ENCODE results near the gene DDX25. TPM values are rescaled to one million over a fixed set of nuclear protein-coding genes. Genes with fewer than 3 reads are reported as not detected.
"Not testable (repeated sequence)": the region's sequence is repeated elsewhere in the genome, so short reads cannot be mapped to it uniquely, and the experiment has no call there.

Gene DDX25
- total RNA-seq: 0.14 TPM in 1 of 2 replicates, not detected in the other

DNA sequence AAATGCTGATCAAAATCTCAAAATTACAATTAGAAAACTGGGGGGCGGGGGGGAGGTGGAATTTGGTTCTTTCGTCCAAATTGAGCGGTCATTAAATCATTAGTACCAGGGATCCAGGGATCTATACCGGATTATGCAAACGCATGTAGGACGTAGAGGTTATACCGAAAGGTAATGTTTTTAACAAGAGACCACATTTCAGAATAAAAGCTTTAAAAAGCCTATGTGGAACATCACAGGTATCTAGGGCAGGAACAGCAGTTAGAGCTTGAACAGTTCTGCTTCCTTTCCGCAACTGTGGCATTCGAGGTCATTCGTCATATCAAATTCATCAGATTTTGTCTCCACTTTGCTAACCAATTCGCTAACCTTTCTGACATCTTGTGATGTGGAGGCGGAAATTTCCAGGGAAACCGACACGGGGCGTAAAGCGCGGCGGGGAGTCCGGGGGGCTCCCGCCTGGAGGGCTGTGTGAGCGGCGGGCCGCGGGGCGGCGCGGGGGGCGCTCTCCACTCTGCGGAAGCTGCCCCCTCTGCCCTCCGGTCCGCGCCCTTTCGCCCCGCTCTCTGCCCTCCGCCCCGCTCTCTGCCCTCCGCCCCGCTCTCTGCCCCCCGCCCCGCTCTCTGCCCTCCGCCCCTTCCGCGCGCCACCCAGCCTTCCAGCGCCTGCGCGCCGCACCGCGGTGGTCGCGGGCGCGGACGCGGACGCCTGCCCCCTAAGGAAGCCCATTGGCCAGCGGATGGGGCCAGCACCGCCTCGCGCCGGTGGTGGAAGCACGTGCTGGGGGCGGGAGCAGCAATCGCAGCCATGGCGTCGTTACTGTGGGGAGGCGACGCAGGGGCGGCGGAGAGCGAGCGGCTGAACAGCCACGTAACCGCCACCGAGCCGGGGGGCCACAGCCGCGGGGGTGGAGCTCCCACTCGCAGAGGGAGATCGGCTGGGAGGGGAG is at the start of gene DDX25:
TSS of gene DDX25 (plus strand) at position 798 of the 949 bp plus-strand sequence. CDS start at position 808, 10 bp downstream.
- peak within 1 kb of the TSS; percentile 73 for H3K4me3 ChIP-seq (ENCODE audit: low read depth, low read length)
- no peak for DNase-seq (ENCODE audit: low read depth)
- TF ChIP-seq, protein P1, sequence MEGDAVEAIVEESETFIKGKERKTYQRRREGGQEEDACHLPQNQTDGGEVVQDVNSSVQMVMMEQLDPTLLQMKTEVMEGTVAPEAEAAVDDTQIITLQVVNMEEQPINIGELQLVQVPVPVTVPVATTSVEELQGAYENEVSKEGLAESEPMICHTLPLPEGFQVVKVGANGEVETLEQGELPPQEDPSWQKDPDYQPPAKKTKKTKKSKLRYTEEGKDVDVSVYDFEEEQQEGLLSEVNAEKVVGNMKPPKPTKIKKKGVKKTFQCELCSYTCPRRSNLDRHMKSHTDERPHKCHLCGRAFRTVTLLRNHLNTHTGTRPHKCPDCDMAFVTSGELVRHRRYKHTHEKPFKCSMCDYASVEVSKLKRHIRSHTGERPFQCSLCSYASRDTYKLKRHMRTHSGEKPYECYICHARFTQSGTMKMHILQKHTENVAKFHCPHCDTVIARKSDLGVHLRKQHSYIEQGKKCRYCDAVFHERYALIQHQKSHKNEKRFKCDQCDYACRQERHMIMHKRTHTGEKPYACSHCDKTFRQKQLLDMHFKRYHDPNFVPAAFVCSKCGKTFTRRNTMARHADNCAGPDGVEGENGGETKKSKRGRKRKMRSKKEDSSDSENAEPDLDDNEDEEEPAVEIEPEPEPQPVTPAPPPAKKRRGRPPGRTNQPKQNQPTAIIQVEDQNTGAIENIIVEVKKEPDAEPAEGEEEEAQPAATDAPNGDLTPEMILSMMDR (conservative IDR thresholded peaks at IDR 0.05; ENCODE audit: low read depth, low read length): no peak

GRCh38 chr11:125857670-125858069 is 46.6 kb upstream of the DDX25 start:
- not testable (repeated sequence) for DNase-seq (ENCODE audit: low read depth); H3K4me3 ChIP-seq (ENCODE audit: low read depth, low read length)

DNA sequence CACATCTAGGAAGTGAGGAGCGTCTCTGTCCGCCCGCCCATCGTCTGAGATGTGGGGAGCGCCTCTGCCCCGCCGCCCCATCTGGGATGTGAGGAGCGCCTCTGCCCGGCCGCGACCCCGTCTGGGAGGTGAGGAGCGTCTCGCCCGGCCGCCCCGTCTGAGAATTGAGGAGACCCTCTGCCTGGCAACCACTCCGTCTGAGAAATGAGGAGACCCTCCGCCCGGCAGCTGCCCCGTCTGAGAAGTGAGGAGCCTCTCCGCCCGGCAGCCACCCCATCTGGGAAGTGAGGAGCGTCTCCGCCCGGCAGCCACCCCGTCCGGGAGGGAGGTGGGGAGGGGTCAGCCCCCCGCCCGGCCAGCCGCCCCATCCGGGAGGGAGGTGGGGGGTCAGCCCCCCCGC is 41.5 kb upstream of the DDX25 start:
- H3K4me3 ChIP-seq (ENCODE audit: low read depth, low read length); DNase-seq (ENCODE audit: low read depth): not testable (repeated sequence)

DNA sequence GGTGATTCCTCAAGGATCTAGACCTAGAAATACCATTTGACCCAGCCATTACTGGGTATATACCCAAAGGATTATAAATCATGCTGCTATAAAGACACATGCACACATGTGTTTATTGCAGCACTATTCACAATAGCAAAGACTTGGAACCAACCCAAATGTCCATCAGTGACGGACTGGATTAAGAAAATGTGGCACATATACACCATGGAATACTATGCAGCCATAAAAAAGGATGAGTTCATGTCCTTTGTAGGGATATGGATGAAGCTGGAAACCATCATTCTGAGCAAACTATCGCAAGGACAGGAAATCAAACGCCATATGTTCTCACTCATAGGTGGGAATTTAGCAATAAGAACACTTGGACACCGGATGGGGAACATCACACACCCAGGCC is 39.0 kb upstream of the DDX25 start:
- DNase-seq (ENCODE audit: low read depth): not testable (repeated sequence)

GRCh38 chr11:125869521-125869920 is 34.8 kb upstream of the DDX25 start:
- H3K4me3 ChIP-seq (ENCODE audit: low read depth, low read length): no peak overlapping the region
- no peak for DNase-seq (ENCODE audit: low read depth)
- TF ChIP-seq, protein P1 (conservative IDR thresholded peaks at IDR 0.05; ENCODE audit: low read depth, low read length): no peak

More for the DNA sequence above, 39.0 kb upstream of the DDX25 start:
- H3K4me3 ChIP-seq (ENCODE audit: low read depth, low read length): not testable (repeated sequence)

DNA sequence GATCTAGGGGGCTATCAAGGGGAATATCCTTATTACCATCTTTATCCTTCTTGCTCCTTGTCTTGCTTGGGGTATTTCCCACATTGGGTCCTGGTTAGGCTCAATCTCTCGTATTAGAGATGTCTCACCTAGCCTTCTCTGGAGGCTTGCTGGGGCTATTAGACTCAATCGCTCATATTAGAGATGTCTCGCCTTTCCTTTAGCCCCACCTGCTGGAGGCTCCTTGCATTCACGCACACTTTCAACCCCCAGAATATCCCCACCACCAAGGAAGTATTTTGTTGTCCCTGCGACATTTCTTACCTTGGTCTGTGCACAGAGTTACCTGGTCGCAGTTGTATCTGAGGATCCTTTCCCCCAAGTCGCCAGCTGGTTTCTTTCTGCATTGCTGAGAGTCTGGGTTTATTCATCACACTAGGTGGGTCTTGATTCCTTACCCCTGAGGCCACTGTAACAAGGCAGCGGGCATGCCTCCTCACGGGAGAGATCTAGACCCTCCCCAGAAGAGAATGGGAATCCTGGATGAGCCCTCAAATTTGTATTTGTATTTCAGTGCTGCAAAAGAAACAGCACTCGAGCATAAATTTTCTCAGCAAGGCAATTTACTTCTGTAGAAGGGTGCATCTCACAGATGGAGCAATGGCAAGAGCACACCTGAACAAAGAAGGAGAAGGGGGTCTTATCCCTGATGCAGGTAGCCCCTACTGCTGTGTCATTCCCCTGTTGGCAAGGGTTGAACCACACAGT is 32.7 kb upstream of the DDX25 start:
- DNase-seq (ENCODE audit: low read depth): no peak
- TF ChIP-seq, protein P1 (conservative IDR thresholded peaks at IDR 0.05; ENCODE audit: low read depth, low read length): peak; percentile 55
- H3K4me3 ChIP-seq (ENCODE audit: low read depth, low read length): no peak overlapping the region

DNA sequence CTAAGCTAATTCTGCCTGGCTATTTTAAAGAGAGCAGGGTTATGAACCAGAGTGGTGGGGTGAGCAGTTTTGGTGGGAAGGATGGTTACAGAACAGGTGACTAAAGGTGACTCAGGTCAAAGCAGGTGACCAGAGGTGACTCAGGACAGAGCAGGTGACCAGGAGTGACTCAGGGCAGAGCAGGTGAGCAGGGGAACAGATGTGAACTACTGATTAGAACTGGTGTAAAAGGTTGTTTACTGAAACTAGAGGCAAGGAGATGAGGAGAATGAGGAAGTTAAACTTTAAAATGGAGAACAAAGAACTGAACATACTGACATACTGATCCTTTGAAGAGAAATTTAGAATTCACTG is 32.2 kb upstream of the DDX25 start:
- no peak for DNase-seq (ENCODE audit: low read depth)
- no peak overlapping the region for H3K4me3 ChIP-seq (ENCODE audit: low read depth, low read length)
- TF ChIP-seq, protein P1 (conservative IDR thresholded peaks at IDR 0.05; ENCODE audit: low read depth, low read length): no peak

- no peak overlapping the region for H3K4me3 ChIP-seq (ENCODE audit: low read depth, low read length)
- TF ChIP-seq, protein P1 (conservative IDR thresholded peaks at IDR 0.05; ENCODE audit: low read depth, low read length): no peak
- no peak for DNase-seq (ENCODE audit: low read depth)
These were observed 30.3 kb upstream of the DDX25 start for GRCh38 chr11:125873881-125874555.
